CD14-positive monocyte (primary cell): ENCODE results near the gene CCDC174. TPM values are rescaled to one million over a fixed set of nuclear protein-coding genes. Genes with fewer than 3 reads are reported as not detected.

Experiments used
- DNase-seq, 3 donors: peaks; one replicate each; pipeline ENCODE4 v3.0.0-alpha.2; 2011 to 2022
- H2AFZ ChIP-seq: 2 replicates; pipeline ENCODE4 v1.6.0; 2012; ENCODE audit warnings: mild to moderate bottlenecking, low read depth, low read length, inconsistent platforms; ENCODE audit not compliant: insufficient read depth, poor library complexity, severe bottlenecking
- H3K27ac ChIP-seq, 2 donors: 1 replicate in 1 of 2; 2 replicates in 1 of 2; pipeline ENCODE4 v1.5.1; 2012 to 2013; ENCODE audit warnings: low read length in 2 of 2, control low read depth in 1 of 2, inconsistent platforms in 1 of 2, low read depth in 1 of 2, mild to moderate bottlenecking in 1 of 2
- H3K27me3 ChIP-seq, 2 donors: one replicate each; pipeline versions ENCODE4 v1.6.0 to v1.6.1; 2011 to 2013; ENCODE audit warnings: low read length in 2 of 2; ENCODE audit not compliant: control insufficient read depth in 2 of 2, insufficient read depth in 2 of 2
- H3K36me3 ChIP-seq, 2 donors: replicated peaks in 1 of 2; 1 replicate in 1 of 2; 2 replicates in 1 of 2; pipeline versions ENCODE4 v1.5.1 to v1.6.1; 2012 to 2013; ENCODE audit warnings: low read length in 2 of 2, control low read depth in 1 of 2, inconsistent platforms in 1 of 2, mild to moderate bottlenecking in 1 of 2; ENCODE audit not compliant: insufficient read depth in 2 of 2, control insufficient read depth in 1 of 2
- H3K4me1 ChIP-seq, 2 donors: 1 replicate in 1 of 2; 2 replicates in 1 of 2; pipeline versions ENCODE4 v1.5.1 to v1.6.1; 2012 to 2013; ENCODE audit warnings: low read length in 2 of 2, control low read depth in 1 of 2, inconsistent platforms in 1 of 2, mild to moderate bottlenecking in 1 of 2, moderate library complexity in 1 of 2; ENCODE audit not compliant: insufficient read depth in 2 of 2, control insufficient read depth in 1 of 2
- H3K4me2 ChIP-seq: replicated peaks from 2 replicates; pipeline ENCODE3; 2012; ENCODE audit warnings: low read length, moderate library complexity, mild to moderate bottlenecking; ENCODE audit not compliant: poor library complexity, severe bottlenecking; ENCODE audit errors: extremely low read depth
- H3K4me3 ChIP-seq, 3 experiments: fragments of 200-600 bp in 1 of 3; sonication (generic) in 1 of 3; replicated peaks in 1 of 3; 1 replicate in 2 of 3; 2 replicates in 1 of 3; pipeline ENCODE4 v1.5.1; 2011 to 2013; ENCODE audit warnings: low read length in 3 of 3, mild to moderate bottlenecking in 3 of 3, control low read depth in 2 of 3, low read depth in 2 of 3, inconsistent platforms in 1 of 3, moderate library complexity in 1 of 3
- H3K79me2 ChIP-seq: 2 replicates; pipeline ENCODE4 v1.6.0; 2012; ENCODE audit warnings: mild to moderate bottlenecking, control low read depth, inconsistent platforms, low read length, moderate library complexity; ENCODE audit not compliant: insufficient read depth
- H3K9ac ChIP-seq: 2 replicates; pipeline ENCODE4 v1.6.0; 2017; ENCODE audit warnings: low read length, mild to moderate bottlenecking; ENCODE audit not compliant: insufficient read depth, poor library complexity, severe bottlenecking
- H3K9me3 ChIP-seq, 2 donors: replicated peaks in 1 of 2; 1 replicate in 1 of 2; 2 replicates in 1 of 2; pipeline versions ENCODE4 v1.5.1 to v1.6.1; 2012 to 2013; ENCODE audit warnings: low read length in 2 of 2, control low read depth in 1 of 2; ENCODE audit not compliant: control insufficient read depth in 1 of 2, insufficient read depth in 1 of 2
- H4K20me1 ChIP-seq: 2 replicates; pipeline ENCODE4 v1.6.0; 2012; ENCODE audit warnings: mild to moderate bottlenecking, low read length, control low read depth, moderate library complexity; ENCODE audit not compliant: insufficient read depth
- H3K27ac Mint-ChIP-seq, 7 donors: one replicate each; pipeline ENCODE4 v1.8.0; 2020; ENCODE audit warnings: mild to moderate bottlenecking in 7 of 7, mixed read lengths in 7 of 7, moderate library complexity in 6 of 7, inconsistent platforms in 2 of 7
- H3K27me3 Mint-ChIP-seq, 3 donors: one replicate each; pipeline ENCODE4 v1.8.0; 2021 to 2022; ENCODE audit warnings: low read depth in 3 of 3, mild to moderate bottlenecking in 3 of 3, mixed read lengths in 3 of 3, moderate library complexity in 3 of 3, inconsistent platforms in 1 of 3
- H3K36me3 Mint-ChIP-seq, 2 donors: one replicate each; pipeline ENCODE4 v1.8.0; 2020; ENCODE audit warnings: mixed read lengths in 2 of 2, inconsistent platforms in 1 of 2, mild to moderate bottlenecking in 1 of 2
- H3K4me1 Mint-ChIP-seq: one replicate; pipeline ENCODE4 v1.8.0; 2020; ENCODE audit warnings: mild to moderate bottlenecking, mixed read lengths
- H3K4me3 Mint-ChIP-seq, 2 donors: one replicate each; pipeline ENCODE4 v1.8.0; 2020; ENCODE audit warnings: mild to moderate bottlenecking in 2 of 2, mixed read lengths in 2 of 2, moderate library complexity in 1 of 2
- H3K9me3 Mint-ChIP-seq, 7 donors: one replicate each; pipeline ENCODE4 v1.8.0; 2020 to 2022; ENCODE audit warnings: mixed read lengths in 7 of 7, mild to moderate bottlenecking in 6 of 7, moderate library complexity in 6 of 7, inconsistent platforms in 2 of 7
- CTCF ChIP-seq: fragments of 200-600 bp; IDR thresholded peaks from one replicate; pipeline ENCODE4 v1.8.0; 2022; ENCODE audit warnings: antibody characterized with exemption, mild to moderate bottlenecking
- WGBS: methylation state at CpG from one replicate; pipeline ENCODE4 v1.1.5; 2013; ENCODE audit warnings: missing lambda C conversion rate; ENCODE audit not compliant: insufficient coverage; 5-methylcytosine and 5-hydroxymethylcytosine counted together
- intact Hi-C, 2 donors: fragments of 100-400 bp; cut with micrococcal nuclease; formaldehyde crosslinking; loops; one replicate each; pipeline versions ENCODE4 v1.15.0 to v1.15.1; 2023
- polyA plus RNA-seq, 3 donors: library from polyadenylated mRNA; depleted of rRNA in 1 of 3; unstranded in 2 of 3; stranded (reverse) in 1 of 3; fragments of 300-500 nt in 2 of 3; fragments of >200 nt in 1 of 3; fragmentation: Illumina TruSeq in 2 of 3; gene quantifications; 1 replicate in 2 of 3; 2 replicates in 1 of 3; pipeline ENCODE4 v1.2.3, GENCODE V29; 2012 to 2021

The CCDC174 gene
- polyA plus RNA-seq, 3 donors = 6.2 to 7.9 (median 7.4) TPM

- Mint-ChIP-seq H3K9me3 (peaks cover 0 to 9% (median 0%) of the 10 kb centered on the region in 7 donors), H3K27me3 (peaks cover 0 to 13% (median 3%) of the 10 kb centered on the region in 3 donors), H3K4me1 (peaks cover 3% of the 10 kb centered on the region), H3K27ac (no peak overlapping the region), H3K4me3 (no peak overlapping the region), H3K36me3 (no peaks in the 10 kb centered on the region)
- no peaks in the 10 kb centered on the region for H4K20me1 ChIP-seq
- intact Hi-C loops = no loop called here
- no peaks in the 10 kb centered on the region for H3K36me3 ChIP-seq
- H3K4me2 ChIP-seq = no peak overlapping the region
- WGBS = 80% methylated on average over 5 of the region's 5 CpGs
- DNase-seq = no peak
- H3K27me3 ChIP-seq = peaks cover 0 to 2% of the 10 kb centered on the region in 2 donors
- H3K9ac ChIP-seq = no peak overlapping the region
- no peaks in the 10 kb centered on the region for H3K79me2 ChIP-seq
- H2AFZ ChIP-seq = no peak overlapping the region
- H3K9me3 ChIP-seq = no peaks in the 10 kb centered on the region
- H3K4me3 ChIP-seq = no peak overlapping the region
- no peak for TF ChIP-seq CTCF
- H3K27ac ChIP-seq = no peak overlapping the region
- H3K4me1 ChIP-seq = no peaks in the 10 kb centered on the region
These were observed 20.5 kb upstream of the CCDC174 start for GRCh38 chr3:14631101-14631497.

- Mint-ChIP-seq H3K36me3 (no peaks in the 10 kb centered on the region), H3K27ac (no peak overlapping the region), H3K27me3 (peaks cover 0 to 14% (median 3%) of the 10 kb centered on the region in 3 donors), H3K4me3 (no peak overlapping the region), H3K9me3 (peaks cover 0 to 9% (median 0%) of the 10 kb centered on the region in 7 donors), H3K4me1 (peaks cover 3% of the 10 kb centered on the region)
- Histone ChIP-seq H4K20me1 (no peaks in the 10 kb centered on the region), H3K79me2 (no peaks in the 10 kb centered on the region), H3K27ac (no peak overlapping the region), H3K4me3 (no peak overlapping the region), H3K27me3 (peaks cover 0 to 2% of the 10 kb centered on the region in 2 donors), H2AFZ (no peak overlapping the region), H3K36me3 (no peaks in the 10 kb centered on the region), H3K4me1 (no peaks in the 10 kb centered on the region), H3K9me3 (no peaks in the 10 kb centered on the region), H3K9ac (no peak overlapping the region), H3K4me2 (no peak overlapping the region)
- intact Hi-C loops = loop anchor here in 1 of 2 donors (2.0 kb wide), 1 partner anchor 289 kb away; no protein-coding TSS in a partner anchor
- no peak for TF ChIP-seq CTCF
- 88% methylated on average over 2 of the region's 8 CpGs for WGBS
- no peak for DNase-seq
These were observed 19.7 kb upstream of the CCDC174 start for GRCh38 chr3:14631687-14632441.
